GM12878 (cell line): ENCODE results near the gene ACACB.

Source experiments
- BRCA1 ChIP-seq: IDR thresholded peaks from 2 replicates; pipeline ENCODE4 v1.6.1; 2011; ENCODE audit warnings: low read depth, low read length, improper control_type of control experiment
- CREB1 ChIP-seq: IDR thresholded peaks from 2 replicates; pipeline ENCODE4 v1.6.1; 2012; ENCODE audit warnings: low read depth, mild to moderate bottlenecking, inconsistent platforms
- CTCF ChIP-seq, 3 experiments: IDR thresholded peaks in 2 of 3; conservative IDR thresholded peaks in 1 of 3; 2 replicates each; pipeline ENCODE4 v1.5.1; 2011; ENCODE audit warnings: low read depth in 3 of 3, low read length in 3 of 3, mild to moderate bottlenecking in 3 of 3, control low read depth in 2 of 3, moderate library complexity in 2 of 3, inconsistent platforms in 1 of 3, mixed read lengths in 1 of 3; ENCODE audit not compliant: control insufficient read depth in 2 of 3, insufficient read depth in 1 of 3; ENCODE audit errors: extremely low read depth in 1 of 3
- EZH2 ChIP-seq: IDR thresholded peaks from 2 replicates; pipeline ENCODE4 v1.6.1; 2012; ENCODE audit warnings: low read depth, mild to moderate bottlenecking, control low read depth, inconsistent platforms, low read length, borderline replicate concordance; ENCODE audit not compliant: control insufficient read depth

GRCh38 chr12:109209082-109209481 is 92.7 kb downstream of the ACACB start:
- TF ChIP-seq BRCA1 (no peak), CREB1 (no peak), EZH2 (no peak), CTCF (IDR thresholded peaks at IDR 0.05 in 2 of 3, conservative IDR thresholded peaks at IDR 0.05 in 1 of 3; ENCODE audit: control insufficient read depth in 2 of 3, extremely low read depth in 1 of 3, insufficient read depth in 1 of 3, low read depth in 3 of 3, low read length in 3 of 3) (no peak)
